Endometrium (tissue), 2 donors: ENCODE results near the gene PMM2.
"Not testable (repeated sequence)": the region's sequence is repeated elsewhere in the genome, so short reads cannot be mapped to it uniquely, and the experiment has no call there.

Experiments used
- FAIRE-seq: peaks from 2 replicates; lab custom pipeline; 2012; peaks lifted over from hg19 to GRCh38; lab: Jason Lieb, UNC
- donor health status: control.
- donor health status: control.

Gene PMM2

DNA sequence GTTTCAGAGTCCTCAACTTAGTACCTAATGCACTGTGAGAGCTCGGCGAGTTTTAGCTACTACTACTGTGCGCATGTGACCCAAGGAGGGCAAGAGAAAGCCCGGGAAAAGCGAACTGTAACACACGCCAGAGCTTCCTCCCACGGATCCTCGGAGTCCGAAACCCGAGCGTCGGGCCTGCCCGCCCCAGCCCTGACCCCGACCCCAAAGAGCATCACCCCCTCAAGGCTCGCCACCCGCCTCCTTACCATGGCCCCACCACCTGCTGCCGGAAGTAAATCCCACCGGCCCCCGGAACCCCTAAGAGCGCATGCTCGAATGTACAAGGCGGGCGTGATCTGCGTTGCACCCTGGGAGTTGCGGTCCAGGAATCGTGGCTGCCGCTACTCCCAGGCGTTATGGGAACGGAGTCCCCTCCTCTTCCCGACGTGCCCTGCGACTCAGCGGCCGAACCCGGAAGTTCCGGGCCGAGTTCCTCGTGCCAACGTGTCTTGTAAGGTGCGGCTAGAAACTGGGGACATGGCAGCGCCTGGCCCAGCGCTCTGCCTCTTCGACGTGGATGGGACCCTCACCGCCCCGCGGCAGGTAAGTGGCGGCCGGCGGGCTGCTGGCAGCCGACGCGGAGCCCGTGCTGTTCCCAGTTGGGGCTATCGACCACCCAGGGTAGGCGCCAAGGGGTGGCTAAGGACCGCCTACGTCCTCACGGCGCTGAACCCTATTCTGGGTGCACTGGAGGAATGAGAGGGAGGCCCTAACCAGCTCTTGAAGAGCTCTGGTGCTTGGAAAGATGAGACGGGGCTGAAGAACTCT lies at the start of gene PMM2, which contains the start of gene TMEM186:
Gene PMM2 (plus strand): TSS at position 476 of the 810 bp plus-strand sequence. CDS start 44 bp downstream, at position 520.
Gene TMEM186 (minus strand): TSS at position 276 of the 810 bp plus-strand sequence. CDS start 25 bp downstream, at position 251.
- peak; percentile 74 for FAIRE-seq

DNA sequence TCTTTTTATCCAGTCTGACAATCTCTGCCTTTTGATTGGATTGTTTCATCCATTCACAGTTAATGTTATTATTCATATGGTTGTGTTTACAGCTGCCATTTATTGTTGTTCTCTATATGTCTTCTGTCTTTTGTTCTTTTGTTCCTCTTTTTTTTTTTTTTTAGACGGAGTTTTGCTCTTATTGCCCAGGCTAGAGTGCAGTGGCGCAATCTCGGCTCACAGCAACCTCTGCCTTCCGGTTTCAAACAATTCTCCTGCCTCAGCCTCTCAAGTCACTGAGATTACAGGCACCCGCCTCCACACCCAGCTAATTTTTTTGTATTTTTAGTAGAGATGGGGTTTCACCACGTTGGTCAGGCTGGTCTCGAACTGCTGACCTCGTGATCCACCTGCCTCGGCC lies 48.7 kb upstream of the PMM2 start:
- FAIRE-seq = not testable (repeated sequence)

DNA sequence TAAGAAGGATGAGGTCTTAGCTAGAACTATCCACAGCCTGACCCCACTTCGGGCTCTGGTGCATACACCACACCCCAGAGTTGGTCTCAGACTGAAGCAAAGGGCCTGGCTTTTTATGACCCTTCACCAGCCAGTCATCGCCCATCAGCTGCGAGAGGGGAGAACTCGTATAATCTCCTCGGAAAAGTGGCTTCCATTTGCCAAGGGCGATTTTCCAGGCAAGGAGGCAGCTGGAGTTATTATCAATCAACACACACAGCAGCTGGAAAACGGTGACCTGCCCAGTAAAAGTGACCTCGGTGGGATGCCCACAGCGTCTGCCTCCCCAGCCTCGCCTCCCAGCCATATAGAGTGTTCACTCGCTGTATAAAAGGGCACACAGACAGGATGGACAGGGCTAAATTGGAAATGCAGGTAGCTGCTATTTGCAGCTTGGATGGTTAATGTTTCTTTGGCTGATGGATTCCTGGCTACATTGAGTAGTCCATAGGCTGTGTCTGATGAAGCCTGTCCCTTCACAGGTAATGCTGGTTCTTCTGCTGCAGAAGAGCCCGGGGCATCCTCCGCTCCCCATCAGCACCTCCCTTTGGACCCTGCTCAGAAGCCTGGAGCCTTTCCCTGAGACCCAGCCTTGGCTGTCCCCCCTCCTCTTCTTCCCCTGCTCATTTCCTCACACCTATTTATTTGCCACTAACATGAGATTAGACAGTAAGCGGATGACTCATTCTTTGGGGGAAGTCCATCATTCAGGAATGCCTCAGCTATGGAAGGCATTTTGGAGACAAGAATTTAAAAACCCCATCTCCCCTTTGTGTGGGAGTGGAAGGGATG lies 45.9 kb upstream of the PMM2 start:
- FAIRE-seq = no peak

DNA sequence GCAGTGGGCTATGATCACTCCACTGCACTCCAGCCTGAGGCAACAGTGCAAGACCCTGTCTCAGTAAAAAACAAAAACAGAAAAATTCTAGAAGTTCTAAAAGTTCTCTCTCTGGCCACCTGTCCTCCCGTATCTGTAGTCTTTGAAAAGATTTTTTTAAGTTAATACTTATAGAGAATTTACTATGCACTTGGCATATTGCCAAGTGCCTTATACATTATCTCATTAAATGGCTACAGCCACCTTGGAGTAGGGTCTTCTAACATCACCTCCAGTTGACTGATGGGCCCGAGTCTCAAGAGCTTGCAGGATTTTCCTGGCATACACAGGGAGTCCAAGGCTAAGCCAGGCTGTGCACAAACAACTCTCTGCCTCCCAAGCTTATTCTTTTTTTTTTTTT lies 44.9 kb upstream of the PMM2 start:
- no peak for FAIRE-seq

DNA sequence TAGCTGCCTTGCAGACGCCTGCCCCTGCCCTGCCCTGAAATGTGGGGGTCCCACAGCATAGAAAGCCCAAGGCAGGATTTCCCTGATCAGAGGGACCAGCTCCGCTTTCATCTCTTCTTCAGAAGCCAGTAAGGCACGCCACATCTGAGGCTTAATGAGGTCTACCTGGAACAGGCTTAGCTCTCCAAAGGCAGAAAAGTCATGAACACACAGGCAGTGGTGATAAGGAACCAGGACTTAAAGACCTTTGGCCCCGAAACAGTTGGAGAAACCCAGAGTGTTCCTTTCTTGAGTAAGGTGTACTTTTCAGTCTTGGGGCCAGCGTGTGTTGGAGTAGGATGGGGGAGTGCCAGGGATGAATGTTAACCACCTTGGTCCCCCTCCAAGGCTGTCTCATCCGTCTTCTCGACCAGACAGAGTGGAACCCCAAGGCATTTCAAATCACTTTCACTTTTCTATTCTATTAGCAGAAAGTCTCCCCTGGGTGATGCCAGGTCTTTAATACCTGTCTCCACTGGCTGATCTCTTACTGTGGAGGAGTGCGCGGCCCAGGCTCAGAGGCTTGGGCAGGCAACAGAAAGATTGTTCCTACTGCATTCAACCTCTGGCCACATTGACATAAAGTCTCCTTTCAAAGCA lies 44.1 kb upstream of the PMM2 start:
- FAIRE-seq = no peak

DNA sequence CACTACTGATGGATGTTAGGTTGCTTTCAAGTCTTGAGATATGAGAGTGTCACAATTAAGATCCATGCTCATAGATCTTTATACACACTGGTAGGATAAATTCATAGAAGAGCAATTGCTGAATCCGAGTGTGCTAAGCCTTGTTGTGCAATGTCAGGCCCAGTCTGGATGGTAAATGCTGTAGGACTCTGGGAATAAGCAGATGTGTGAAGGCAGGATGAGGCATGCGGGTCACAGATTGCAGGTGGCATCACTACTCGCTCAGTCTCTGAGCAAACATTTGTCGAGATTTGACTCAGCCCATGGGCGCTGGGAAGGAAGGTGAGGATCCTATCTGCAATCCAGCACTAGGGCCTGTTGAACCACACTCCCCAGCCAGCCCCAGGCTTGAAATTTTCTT lies 40.9 kb upstream of the PMM2 start:
- FAIRE-seq = no peak

DNA sequence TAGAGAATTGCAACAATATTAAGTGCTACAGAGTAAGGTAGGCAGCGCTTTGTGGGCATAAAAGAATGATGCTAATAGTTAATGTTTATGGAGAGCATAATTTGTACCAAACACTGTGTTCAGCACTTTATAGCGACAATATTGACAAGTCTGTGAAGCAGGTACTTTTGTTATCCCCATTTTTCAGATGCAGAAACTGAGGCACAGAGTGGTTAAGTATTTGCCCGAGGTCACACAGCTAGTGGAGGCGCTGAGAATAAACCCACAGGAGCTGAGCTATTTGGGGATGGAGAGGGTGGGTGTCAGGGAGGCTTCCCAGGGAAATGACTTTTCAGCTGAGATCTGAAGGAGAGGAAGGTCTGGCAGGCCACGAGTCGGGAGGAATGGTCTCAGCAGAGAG lies 39.6 kb upstream of the PMM2 start:
- FAIRE-seq = no peak

DNA sequence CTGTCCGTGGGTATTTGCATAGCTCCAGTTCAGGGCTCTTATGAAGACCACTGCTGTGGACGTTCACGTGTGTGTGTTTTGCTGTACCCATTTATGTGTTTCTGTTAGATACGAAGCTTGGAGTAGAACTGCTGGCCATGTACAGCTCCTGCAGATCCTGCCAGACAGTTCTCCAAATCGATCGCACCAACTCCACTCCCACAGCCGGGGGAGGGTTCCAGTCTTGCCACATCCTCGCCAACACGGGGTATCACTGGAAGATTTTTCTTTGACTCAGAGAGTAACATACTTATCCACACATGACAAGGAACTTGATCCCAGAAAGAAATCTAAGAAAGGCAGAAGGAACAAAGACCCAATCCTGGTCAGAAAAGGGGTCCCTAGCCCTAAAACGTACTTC lies 37.6 kb upstream of the PMM2 start:
- no peak for FAIRE-seq

DNA sequence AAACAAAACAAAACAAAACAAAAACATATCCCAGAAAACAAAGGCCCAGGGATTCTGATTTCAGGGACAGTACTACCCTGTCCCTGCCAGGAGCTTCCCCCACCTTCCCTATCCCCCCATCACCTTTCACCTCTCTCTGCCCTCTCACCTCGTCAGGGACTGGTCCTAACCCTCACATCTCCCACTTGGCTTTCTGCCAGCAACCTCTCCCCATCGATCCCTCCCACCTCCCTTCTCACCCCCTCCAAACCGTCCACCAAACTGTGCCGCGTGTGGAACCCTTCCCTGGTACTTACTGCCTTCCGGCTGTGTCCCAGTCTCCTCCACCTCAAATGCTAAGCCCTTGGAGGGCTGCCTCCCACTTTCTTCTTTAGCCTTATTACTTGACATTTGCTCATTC lies 36.6 kb upstream of the PMM2 start:
- no peak for FAIRE-seq

DNA sequence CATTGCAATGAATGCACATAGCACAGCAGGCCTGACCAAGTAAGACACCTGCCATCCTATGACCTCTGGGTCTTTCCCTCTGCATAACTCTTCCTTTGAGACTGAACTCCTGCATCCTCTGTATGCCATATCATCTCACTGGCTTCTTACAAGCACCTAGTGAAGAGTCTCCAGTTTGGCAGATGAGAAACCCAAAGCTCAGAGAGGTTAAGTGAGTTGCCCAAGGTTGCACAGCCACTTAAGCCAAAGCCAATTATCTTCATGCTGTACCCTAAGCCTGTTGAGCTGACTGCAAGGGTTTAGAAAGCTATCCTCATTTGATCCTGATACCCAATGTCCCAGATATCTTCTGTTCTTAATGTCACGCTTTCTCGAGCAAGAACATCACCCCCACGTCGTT lies 35.4 kb upstream of the PMM2 start:
- FAIRE-seq = no peak

DNA sequence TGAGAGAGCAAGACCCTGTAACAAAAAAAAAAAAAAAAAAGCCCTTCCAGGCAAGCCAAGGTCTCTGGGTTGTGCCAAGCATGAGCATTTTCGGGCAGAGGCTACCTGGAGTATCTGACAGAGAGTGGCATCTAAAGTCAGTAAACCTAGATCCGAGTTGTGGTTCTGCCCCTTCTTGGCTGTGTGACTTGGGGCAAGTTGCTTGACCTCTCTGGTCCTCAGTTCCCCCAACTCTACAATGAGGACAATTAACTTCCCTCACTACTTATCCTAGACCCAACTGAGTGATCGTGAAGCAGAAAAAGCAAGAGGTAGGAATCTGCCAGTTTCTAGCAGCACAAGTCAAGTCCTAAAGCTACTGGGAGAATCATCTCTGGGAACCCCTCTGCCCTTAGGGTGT lies 34.6 kb upstream of the PMM2 start:
- FAIRE-seq = no peak

DNA sequence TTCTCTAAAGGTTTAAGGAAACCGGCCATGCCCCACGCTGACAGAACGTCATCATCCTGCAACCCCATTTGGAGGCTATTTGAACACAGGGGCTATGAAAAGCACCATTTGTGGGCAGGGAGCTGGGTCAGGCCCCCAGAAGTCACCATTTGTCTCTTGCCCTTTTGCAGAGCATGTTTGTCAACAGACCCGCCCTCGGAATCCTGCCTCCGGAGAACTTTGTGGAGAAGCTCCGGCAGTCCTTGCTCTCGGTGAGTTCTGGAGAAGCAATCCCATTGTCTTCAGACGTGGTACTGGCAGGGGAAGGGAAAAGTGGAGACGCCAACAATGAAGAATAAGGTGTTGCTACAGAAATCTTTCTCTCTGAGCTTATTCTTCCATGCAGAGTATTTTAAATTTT lies 33.7 kb upstream of the PMM2 start:
- FAIRE-seq = no peak

DNA sequence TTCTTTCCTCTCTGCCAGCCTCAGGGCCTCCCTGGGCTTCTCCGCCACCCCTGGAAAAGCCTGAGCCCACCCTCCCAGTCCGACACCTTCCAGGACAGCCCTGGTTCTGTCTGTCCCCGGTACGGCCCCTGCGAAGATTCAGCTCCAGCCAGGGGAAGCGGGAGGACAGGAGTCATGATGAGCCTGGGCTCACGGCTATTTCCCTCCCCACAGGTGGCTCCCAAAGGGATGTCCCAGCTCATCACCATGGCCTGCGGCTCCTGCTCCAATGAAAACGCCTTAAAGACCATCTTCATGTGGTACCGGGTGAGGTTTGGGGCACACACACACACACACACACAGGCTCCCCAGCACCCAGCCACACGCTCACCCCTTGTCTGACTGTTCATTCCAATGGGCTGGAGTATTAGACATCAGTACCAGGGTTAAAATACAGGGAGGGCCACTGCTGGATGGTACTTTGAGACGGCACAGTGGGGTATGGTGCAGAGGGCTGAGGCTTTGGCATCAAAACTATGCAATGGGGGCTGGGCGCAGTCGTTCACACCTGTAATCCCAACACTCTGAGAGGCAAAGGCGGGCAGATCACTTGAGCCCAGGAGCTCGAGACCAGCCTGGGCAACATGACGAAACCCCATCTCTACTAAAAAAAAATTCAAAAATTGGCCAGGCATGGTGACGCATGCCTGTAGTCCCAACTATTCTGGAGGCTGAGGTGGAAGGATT lies 33.0 kb upstream of the PMM2 start:
- FAIRE-seq = no peak

DNA sequence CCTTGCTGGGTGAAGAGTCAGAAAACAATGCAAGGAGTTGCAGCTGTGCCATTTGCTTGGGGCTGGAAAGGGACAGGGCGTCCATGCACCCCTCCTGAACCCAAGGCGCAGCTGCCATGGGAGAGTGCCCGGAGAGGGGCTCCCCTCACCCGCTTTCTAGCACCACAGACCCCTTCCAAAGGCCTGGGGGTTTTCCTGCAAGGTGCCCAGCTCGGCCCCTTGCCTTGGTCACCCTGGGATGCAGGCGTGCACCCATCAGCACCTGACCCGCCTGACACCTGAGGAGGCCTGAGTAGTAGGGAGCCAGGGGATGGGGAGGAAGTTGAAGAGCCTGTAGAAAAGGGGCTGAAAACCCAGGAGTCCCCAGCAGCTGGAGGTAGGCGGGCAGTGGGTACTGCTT lies 30.5 kb upstream of the PMM2 start:
- FAIRE-seq = no peak

DNA sequence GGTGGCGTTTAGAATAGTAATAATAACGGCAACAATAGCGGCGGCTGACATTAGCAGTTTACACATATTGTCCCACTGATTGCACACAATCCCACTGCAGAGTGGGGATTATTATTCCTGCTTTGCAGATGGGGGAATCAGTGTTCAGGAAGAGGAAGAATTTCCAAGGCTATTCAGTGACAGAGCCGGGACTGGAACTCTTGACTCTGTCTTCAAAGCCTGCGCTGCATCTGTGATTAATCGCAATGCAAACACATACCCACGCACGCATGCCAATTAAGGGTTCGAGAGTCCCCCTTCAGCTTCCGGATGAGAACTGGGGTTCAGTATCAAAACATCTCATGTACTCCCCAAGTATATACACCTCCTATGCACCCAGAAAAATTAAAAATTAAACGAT lies 29.4 kb upstream of the PMM2 start:
- FAIRE-seq = no peak

DNA sequence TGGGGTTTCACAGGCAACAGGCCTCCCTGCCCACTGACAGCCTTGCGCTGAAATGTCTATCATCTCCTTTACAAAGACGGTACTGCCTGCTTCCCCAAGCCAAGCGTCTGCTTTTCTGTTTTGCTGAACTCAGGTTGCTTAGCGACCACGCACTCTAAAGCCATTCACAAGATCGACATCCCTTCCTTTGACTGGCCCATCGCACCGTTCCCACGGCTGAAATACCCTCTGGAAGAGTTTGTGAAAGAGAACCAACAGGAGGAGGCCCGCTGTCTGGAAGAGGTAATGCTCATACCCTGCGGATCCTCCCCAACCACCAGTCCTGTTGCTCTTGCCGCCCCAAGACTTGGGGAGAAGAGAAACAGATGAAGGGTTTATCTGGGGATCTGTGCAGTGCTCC lies 28.9 kb upstream of the PMM2 start:
- no peak for FAIRE-seq

DNA sequence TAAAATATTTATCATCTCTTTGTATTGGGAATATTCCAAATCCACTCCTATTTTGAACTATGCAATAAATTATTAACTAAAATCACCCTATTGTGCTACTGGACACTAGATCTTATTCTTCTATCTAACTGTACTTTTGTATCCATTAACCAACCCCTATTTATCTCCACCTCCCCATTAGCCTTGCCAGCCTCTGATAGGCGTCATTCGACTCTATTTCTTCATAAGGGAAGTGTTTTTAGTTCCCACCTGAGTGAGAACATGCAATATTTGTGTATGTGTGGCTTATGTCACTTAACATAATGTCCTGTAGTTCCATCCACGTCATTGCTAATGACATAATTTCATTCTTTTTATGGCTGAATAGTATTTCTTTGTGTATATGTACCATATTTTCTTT lies 24.1 kb upstream of the PMM2 start:
- no peak for FAIRE-seq

DNA sequence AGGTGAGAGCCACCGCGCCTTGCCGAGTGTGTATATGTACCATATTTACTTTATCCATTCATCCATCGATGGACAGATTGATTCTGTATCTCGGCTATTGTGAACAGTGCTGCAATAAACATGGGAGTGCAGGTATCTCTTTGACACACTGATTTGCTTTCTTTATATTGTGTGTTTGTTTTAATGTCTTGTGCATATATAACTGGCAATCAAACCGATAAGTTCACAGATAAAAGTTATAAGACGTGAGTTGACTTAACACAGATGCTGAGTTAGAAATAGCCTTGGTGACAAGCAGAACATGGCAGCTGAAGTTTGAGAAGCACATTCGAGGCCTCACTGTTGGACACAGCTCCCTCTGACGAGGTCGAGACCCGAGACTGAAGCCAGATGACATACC lies 23.4 kb upstream of the PMM2 start:
- FAIRE-seq = no peak

DNA sequence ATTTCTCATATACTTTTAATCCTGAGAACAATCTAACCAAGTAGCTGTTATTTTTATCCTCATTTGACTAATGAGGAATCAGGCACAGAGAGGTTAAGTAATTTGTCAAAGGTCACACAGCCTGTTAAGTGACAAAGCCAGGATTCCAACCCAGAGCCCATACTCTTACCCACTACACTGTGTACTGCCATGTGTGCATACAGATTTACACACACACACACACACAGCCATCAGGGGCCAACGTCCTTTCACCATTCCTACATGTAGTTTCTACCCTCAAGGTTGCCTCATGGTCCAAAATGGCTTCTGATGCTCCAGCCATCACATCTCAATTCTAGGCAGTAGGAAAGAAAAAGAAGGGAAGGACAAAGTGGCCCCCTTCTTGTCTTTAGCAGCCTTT lies 22.3 kb upstream of the PMM2 start:
- no peak for FAIRE-seq

DNA sequence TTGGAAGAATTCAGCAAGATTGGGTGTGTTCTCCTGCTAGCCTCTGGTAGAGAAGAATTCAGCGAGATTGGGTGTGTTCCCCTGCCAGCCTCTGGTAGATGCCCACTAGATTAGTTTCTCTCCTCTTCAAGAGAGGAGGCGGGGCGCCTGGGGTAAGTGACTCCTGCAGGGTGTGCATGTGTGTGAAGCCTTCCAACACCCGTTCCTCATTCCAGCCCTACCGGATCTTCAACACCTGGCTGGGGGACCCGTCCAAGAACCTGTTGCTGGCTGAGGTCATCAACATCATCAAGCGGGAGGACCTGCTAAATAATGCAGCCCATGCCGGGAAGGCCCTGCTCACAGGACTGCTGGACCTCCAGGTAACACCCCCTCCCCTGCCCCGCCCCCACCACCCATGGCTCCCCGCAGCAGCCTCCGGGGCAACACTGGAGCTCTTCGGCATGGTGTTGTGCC lies 21.5 kb upstream of the PMM2 start:
- no peak for FAIRE-seq

DNA sequence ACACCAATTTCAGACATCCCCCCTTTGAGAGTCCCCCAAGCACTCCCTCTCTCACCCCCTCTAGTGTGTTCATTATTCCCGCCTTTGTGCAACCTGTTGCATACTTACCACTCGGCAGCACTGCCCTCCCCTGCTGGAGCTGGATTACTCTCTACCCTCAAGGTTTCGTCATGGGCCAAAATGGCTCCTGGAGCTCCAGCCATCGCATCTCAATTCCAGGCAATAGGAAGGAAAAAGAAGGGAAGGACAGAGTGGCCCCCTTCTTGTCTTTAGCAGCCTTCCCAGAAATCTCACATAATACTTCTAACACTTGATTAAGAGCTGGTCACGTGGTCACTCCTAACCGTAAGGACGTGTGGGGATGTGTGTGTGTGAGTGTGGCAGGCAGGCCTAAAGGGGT lies 20.4 kb upstream of the PMM2 start:
- no peak for FAIRE-seq

DNA sequence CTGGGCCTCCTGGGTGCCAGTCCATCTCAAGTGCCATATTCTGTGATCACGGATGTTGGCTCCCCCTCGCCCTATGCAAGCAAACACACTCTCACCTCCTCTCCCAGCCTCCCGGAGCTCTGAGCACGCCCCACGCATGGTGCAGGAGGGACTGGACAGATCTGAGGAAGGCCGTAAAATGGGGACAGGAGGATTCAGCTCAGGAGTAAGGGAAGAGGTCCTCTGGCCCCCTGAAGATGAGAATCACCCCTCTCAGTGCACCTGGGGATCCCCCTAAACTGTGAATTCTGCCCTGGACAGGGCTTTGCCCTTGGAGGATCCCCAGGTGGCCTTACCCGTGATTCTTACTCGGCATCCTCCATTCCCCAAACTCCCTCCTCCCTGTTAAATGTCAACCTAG lies 15.8 kb upstream of the PMM2 start:
- FAIRE-seq = no peak
